B cell (primary cell): ENCODE measurements around the gene SRP14.

Source experiments
- CTCF ChIP-seq: fragments of 200-600 bp; IDR thresholded peaks from one replicate; pipeline ENCODE4 v1.8.0; 2022; ENCODE audit warnings: antibody characterized with exemption, mild to moderate bottlenecking
- EZH2 ChIP-seq: IDR thresholded peaks from 2 replicates; pipeline ENCODE4 v1.6.1; 2012; ENCODE audit warnings: borderline replicate concordance, low read depth, mild to moderate bottlenecking, moderate library complexity, low read length; ENCODE audit not compliant: insufficient read depth, poor library complexity, severe bottlenecking

- TF ChIP-seq CTCF = no peak
- TF ChIP-seq EZH2 = no peak
Measured at GRCh38 chr15:40058476-40059140, 19.6 kb upstream of the SRP14 start.
